Measurements from ENCODE around the gene SLIT3.

Gene SLIT3

DNA sequence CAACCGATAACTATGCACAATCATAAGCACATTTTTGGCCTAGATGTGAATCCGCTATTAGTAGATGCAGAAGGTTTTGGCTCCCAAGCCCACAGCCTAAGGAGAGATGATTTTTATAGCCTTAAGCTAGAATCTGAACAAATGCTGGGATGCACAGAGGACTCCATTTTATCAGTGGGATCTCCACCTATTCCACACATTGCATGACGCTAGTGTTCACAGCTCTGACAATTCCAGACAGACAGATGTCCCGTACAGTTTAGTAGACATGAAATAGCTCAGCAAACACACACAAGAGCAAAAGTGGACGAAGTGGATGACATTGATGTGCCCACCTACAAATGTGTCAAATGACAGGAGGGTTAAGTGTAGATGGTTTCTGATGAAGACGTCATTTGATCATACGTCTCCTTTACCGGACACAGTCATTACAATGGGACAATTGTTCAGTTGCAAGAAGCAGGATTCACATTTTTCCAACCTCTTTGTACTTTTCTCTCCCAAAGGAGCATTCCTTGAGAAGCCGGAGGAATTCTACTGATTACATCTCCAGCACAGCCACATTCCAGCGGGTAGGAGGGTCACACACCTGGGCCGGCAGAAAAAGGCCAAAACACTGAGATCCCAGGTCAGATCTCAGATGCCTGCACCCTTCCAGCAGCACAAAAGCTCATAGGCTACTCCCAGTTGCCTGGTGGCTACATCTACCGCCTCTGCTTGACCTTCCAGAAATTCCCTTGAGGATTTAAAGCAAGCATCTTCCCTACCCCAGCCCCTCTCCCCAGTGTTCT is 202.4 kb downstream of the SLIT3 start:
- TF ChIP-seq, protein P1, sequence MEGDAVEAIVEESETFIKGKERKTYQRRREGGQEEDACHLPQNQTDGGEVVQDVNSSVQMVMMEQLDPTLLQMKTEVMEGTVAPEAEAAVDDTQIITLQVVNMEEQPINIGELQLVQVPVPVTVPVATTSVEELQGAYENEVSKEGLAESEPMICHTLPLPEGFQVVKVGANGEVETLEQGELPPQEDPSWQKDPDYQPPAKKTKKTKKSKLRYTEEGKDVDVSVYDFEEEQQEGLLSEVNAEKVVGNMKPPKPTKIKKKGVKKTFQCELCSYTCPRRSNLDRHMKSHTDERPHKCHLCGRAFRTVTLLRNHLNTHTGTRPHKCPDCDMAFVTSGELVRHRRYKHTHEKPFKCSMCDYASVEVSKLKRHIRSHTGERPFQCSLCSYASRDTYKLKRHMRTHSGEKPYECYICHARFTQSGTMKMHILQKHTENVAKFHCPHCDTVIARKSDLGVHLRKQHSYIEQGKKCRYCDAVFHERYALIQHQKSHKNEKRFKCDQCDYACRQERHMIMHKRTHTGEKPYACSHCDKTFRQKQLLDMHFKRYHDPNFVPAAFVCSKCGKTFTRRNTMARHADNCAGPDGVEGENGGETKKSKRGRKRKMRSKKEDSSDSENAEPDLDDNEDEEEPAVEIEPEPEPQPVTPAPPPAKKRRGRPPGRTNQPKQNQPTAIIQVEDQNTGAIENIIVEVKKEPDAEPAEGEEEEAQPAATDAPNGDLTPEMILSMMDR (conservative IDR thresholded peaks at IDR 0.05; ENCODE audit: low read depth, low read length) = no peak
- no peak for DNase-seq (ENCODE audit: low read depth)

DNA sequence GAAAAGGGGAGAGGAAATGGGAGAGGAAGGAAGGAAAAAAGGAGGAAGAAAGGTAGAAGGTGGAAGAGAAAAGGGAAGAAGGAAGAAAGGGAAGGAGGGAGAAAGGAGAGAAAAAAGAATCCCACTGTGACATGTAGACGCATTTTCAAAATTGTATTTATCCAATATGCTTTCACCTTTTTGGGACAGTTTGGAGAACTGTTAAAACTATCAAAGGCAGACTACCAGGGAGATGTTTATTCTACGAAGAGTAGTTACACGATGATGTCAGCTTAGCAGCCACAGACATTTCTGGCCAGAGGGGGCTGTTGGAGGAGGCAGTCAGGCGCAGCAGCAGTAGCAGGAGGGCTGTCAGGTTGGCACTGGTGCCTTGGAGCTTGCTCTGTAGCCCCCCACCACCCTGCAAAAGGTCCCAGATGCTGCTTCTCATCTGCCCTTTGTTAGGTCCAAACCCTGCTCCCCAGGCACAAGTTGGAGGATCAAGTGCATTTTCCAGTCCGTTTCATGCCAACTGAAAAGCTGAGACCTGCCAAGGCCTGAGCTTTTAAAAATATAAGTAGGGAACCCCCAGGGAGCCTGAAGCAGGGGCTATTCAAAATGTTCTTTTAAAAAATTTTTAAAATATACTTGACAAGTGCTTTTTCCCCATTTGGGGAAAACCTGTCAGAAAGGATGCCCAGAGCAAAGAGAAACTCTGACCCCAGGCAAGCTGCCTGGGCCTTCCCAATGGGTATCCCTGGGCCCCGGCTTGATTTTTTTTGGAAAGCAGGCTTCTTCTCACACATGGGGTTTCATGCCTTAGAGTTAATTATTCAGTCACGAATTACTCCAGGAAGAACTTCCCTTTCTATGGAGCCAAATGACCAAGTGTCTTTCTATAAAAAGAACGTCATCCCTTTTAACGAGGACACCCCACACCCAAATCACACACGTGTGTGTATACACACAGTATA is 203.3 kb downstream of the SLIT3 start:
- TF ChIP-seq, protein P1 (conservative IDR thresholded peaks at IDR 0.05; ENCODE audit: low read depth, low read length) = no peak
- no peak overlapping the region for H3K4me3 ChIP-seq (ENCODE audit: low read length)
- DNase-seq (ENCODE audit: low read depth) = no peak

More for the DNA sequence above, 202.4 kb downstream of the SLIT3 start:
- H3K4me3 ChIP-seq (ENCODE audit: low read length) = no peak overlapping the region

DNA sequence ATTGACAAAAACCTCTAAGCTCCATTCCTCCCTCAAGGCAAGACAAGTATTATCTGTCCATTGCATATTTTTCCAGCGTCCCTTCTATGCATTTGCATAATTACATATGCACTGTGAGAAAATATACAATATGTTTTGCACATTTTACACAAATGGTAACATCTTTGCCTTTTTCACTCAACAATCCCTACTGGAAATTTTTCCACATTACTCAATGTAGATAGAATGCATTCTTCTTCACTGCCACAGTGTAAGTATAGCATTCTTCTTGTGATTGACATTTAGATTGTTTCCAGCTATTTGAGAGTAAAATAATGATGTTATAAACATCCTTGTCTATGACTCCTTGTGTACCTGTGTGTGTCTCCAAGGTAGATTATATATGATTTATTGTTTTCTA is 205.0 kb downstream of the SLIT3 start:
- DNase-seq (ENCODE audit: low read depth) = no peak
- TF ChIP-seq, protein P1 (conservative IDR thresholded peaks at IDR 0.05; ENCODE audit: low read depth, low read length) = no peak
- H3K4me3 ChIP-seq (ENCODE audit: low read length) = no peak overlapping the region

DNA sequence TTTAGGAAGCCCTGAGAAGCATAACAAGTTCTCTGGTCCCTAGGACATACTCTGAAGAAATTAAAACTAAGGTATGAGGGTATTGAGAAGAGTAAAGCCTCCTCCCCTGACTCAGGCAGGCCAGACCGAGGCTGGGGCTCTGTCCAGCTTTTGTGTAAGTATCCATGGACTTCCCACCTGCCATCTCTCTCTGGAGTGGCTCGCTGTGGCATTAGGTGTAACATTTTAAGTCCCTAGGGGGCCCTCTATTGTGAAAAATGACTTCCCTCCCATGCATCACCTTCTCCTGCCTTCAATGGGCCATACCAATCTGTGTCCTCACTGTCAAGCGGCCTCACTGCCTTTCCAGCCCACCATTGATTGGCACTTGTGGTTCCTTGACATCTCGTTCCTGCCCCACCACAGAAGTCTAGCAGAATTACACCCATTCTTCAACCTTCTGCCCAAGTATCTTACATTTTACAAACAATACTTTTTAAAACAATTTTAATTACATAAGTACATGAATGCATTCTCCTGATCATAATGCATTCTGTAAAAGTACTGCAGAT is 205.5 kb downstream of the SLIT3 start:
- no peak overlapping the region for H3K4me3 ChIP-seq (ENCODE audit: low read length)
- DNase-seq (ENCODE audit: low read depth) = no peak
- TF ChIP-seq, protein P1 (conservative IDR thresholded peaks at IDR 0.05; ENCODE audit: low read depth, low read length) = no peak

DNA sequence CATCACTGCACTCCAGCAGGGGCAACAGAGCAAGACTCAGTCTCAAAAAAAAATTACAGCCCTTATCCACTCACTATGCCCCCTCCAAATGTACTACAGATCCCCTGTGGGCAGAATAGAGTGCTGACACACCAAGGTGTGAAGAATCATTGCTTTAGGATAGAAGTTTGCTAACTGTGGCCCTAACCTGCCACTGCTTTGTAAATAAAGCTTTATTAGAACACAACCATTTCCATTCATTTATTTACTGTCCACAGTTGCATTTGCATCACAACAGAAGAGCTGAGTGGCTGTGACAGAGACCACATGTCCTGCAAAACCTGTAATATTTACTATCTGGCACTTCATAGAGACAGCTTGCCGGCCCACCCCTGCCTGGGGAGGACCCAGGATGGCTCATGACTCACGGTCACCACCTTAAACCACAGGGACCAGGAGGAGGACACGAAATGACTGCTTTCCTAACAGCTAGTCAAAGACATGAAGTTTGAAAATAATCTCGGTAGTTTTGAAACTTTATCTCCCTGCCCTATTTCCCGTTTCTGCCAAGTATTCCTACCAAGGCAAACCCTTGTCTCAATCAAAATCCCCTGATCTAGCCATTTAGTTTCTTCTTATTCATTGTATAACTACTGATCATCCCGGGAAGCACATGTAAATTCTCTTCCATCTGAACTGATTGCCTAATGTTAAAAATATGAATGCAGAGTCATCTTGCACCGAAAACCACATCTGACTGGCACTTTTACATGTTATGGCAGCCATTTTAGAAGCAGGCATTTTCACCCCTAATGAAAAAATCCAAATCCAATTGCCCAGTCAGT is 206.1 kb downstream of the SLIT3 start:
- no peak overlapping the region for H3K4me3 ChIP-seq (ENCODE audit: low read length)
- TF ChIP-seq, protein P1 (conservative IDR thresholded peaks at IDR 0.05; ENCODE audit: low read depth, low read length) = no peak
- DNase-seq (ENCODE audit: low read depth) = no peak

DNA sequence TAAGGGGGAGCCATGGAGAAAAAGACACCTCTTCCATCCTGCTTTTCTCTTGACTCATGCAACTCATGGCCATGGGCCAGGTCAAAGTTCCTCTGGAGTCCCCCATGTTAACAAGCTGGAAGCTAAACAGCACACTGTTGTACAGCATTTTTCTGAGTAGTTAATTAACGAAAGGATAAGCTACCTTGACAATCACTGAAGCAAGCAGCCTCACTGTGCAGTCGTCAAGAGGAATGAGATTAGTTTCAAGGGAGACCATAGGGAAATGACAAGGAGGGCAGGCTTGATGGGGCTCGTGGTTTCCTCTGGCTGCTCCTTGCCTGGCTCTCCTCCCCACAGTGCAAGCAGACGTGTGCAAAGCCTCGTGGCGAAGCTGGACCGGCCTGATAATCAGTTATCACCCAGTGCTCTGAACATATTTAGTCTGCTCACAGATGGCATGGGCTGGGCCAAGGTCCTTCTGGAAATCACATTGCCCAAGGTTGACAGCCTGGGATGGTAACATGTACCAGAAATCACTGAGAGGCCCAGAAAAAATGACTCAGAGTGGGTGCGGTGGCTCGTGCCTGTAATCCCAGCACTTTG is 209.5 kb downstream of the SLIT3 start:
- no peak overlapping the region for H3K4me3 ChIP-seq (ENCODE audit: low read length)
- peak; percentile 35 for DNase-seq (ENCODE audit: low read depth)
- TF ChIP-seq, protein P1 (conservative IDR thresholded peaks at IDR 0.05; ENCODE audit: low read depth, low read length) = no peak

Measured in retinal pigment epithelial cell (primary cell).